Measurements from ENCODE around the gene HSF5. TPM values are rescaled to one million over a fixed set of nuclear protein-coding genes. Genes with fewer than 3 reads are reported as not detected.
A peak's percentile ranks its signal among the peaks of the same experiment; 100 is the strongest.

HSF5 gene
- total RNA-seq, 1 experiment from 2014 or later = 0.07 TPM

GRCh38 chr17:58498177-58498828 lies 10.1 kb upstream of the HSF5 start:
- no TSS peak for BruUV-seq (replicated peaks)
- H3K4me3 Mint-ChIP-seq (ENCODE audit: low read depth, unreplicated experiment) = no peak overlapping the region
- intact Hi-C loops (cut with micrococcal nuclease; ENCODE audit: unreplicated experiment) = no loop called here
- no peaks in the 10 kb centered on the region for H3K4me1 Mint-ChIP-seq (ENCODE audit: low read depth, unreplicated experiment)
- no peaks in the 10 kb centered on the region for H3K9me3 Mint-ChIP-seq (ENCODE audit: low read depth, unreplicated experiment)
- peaks cover 41% of the 10 kb centered on the region for H3K36me3 Mint-ChIP-seq (ENCODE audit: insufficient read depth, unreplicated experiment)
- H3K27ac Mint-ChIP-seq (ENCODE audit: unreplicated experiment) = no peak overlapping the region
- H3K27me3 Mint-ChIP-seq (ENCODE audit: unreplicated experiment) = no peaks in the 10 kb centered on the region
- no peak for TF ChIP-seq CTCF (IDR thresholded peaks at IDR 0.05; ENCODE audit: unreplicated experiment)
- no peak for DNase-seq
- CTCF ChIA-PET = no interaction called here

GRCh38 chr17:58493506-58493905 lies 5.3 kb upstream of the HSF5 start:
- no TSS peak for BruUV-seq (replicated peaks)

GRCh38 chr17:58492238-58493121 lies 4.3 kb upstream of the HSF5 start:
- H3K4me3 Mint-ChIP-seq (ENCODE audit: low read depth, unreplicated experiment) = no peak overlapping the region
- no TSS peak for BruUV-seq (replicated peaks)
- peak; percentile 3 for DNase-seq
- H3K36me3 Mint-ChIP-seq (ENCODE audit: insufficient read depth, unreplicated experiment) = peaks cover 33% of the 10 kb centered on the region
- CTCF ChIA-PET = interaction anchor here (0.5 to 0.7 kb wide), 2 partner anchors 177 to 251 kb away, joined by 3 to 5 read pairs; no protein-coding TSS in a partner anchor
- no peaks in the 10 kb centered on the region for H3K4me1 Mint-ChIP-seq (ENCODE audit: low read depth, unreplicated experiment)
- no peak for TF ChIP-seq CTCF (IDR thresholded peaks at IDR 0.05; ENCODE audit: unreplicated experiment)
- no peaks in the 10 kb centered on the region for H3K9me3 Mint-ChIP-seq (ENCODE audit: low read depth, unreplicated experiment)
- H3K27me3 Mint-ChIP-seq (ENCODE audit: unreplicated experiment) = no peaks in the 10 kb centered on the region
- intact Hi-C loops (cut with micrococcal nuclease; ENCODE audit: unreplicated experiment) = no loop called here
- H3K27ac Mint-ChIP-seq (ENCODE audit: unreplicated experiment) = no peak overlapping the region

More at GRCh38 chr17:58493506-58493905, 5.3 kb upstream of the HSF5 start:
- CTCF ChIA-PET = no interaction called here
- Mint-ChIP-seq H3K4me1 (ENCODE audit: low read depth, unreplicated experiment) (no peaks in the 10 kb centered on the region), H3K27me3 (ENCODE audit: unreplicated experiment) (no peaks in the 10 kb centered on the region), H3K36me3 (ENCODE audit: insufficient read depth, unreplicated experiment) (peaks cover 33% of the 10 kb centered on the region), H3K9me3 (ENCODE audit: low read depth, unreplicated experiment) (no peaks in the 10 kb centered on the region), H3K4me3 (ENCODE audit: low read depth, unreplicated experiment) (no peak overlapping the region), H3K27ac (ENCODE audit: unreplicated experiment) (no peak overlapping the region)
- no peak for TF ChIP-seq CTCF (IDR thresholded peaks at IDR 0.05; ENCODE audit: unreplicated experiment)
- no peak for DNase-seq
- intact Hi-C loops (cut with micrococcal nuclease; ENCODE audit: unreplicated experiment) = no loop called here

GRCh38 chr17:58491510-58492045 lies 3.4 kb upstream of the HSF5 start:
- Mint-ChIP-seq H3K27ac (ENCODE audit: unreplicated experiment) (no peak overlapping the region), H3K36me3 (ENCODE audit: insufficient read depth, unreplicated experiment) (peaks cover 33% of the 10 kb centered on the region), H3K4me3 (ENCODE audit: low read depth, unreplicated experiment) (no peak overlapping the region), H3K27me3 (ENCODE audit: unreplicated experiment) (no peaks in the 10 kb centered on the region), H3K4me1 (ENCODE audit: low read depth, unreplicated experiment) (no peaks in the 10 kb centered on the region), H3K9me3 (ENCODE audit: low read depth, unreplicated experiment) (no peaks in the 10 kb centered on the region)
- TF ChIP-seq CTCF (IDR thresholded peaks at IDR 0.05; ENCODE audit: unreplicated experiment) = no peak
- no peak for DNase-seq
- CTCF ChIA-PET = interaction anchor here (0.6 to 0.7 kb wide), 2 partner anchors 123 to 176 kb away, joined by 3 to 4 read pairs; no protein-coding TSS in a partner anchor
- no TSS peak for BruUV-seq (replicated peaks)
- intact Hi-C loops (cut with micrococcal nuclease; ENCODE audit: unreplicated experiment) = no loop called here

All from Calu3 (cell line).